ENCODE data around the gene MAP1LC3C.

Gene MAP1LC3C

DNA sequence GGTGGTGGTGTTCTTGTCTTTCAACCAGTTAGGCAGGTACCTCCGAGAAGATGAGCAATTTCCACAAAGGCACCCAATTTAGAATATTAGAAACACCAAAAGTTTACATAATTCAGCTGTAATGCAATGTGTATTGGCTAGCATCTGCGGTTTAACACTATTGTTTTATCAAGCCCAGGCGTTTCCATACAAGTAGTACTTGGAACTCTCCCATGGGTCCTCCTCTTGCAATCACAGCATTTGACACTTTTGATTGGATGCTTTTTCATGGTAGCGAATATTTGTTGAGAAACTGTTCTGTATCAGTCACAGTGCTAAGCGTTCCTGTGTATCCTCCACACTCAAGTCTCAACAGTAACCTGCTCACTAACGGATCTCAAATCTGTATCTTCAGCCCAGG is 20.1 kb upstream of the MAP1LC3C start:
- Histone ChIP-seq H3K27me3 (replicated peaks in 2 of 5; ENCODE audit: control insufficient read depth in 4 of 5, insufficient read depth in 5 of 5, low read length in 4 of 5) (no peaks in the 10 kb centered on the region), H3K4me1 (ENCODE audit: control extremely low read depth in 1 of 4, control insufficient read depth in 4 of 4, insufficient read depth in 4 of 4, low read length in 3 of 4) (no peaks in the 10 kb centered on the region), H3K4me3 (ENCODE audit: control insufficient read depth in 1 of 7, extremely low read depth in 1 of 7, insufficient read depth in 4 of 7, low read depth in 2 of 7, low read length in 6 of 7) (no peak overlapping the region), H3K36me3 (ENCODE audit: control insufficient read depth in 4 of 4, insufficient read depth in 4 of 4, low read length in 3 of 4) (no peaks in the 10 kb centered on the region), H3K9me3 (ENCODE audit: control extremely low read depth in 1 of 5, control insufficient read depth in 4 of 5, insufficient read depth in 2 of 5, low read depth in 1 of 5, low read length in 4 of 5) (no peaks in the 10 kb centered on the region), H3K27ac (ENCODE audit: insufficient read depth in 1 of 2, low read depth in 1 of 2, low read length in 2 of 2, poor library complexity in 1 of 2, severe bottlenecking in 2 of 2) (no peak overlapping the region)
- ChIA-PET POLR2A (no interaction called here), CTCF (no interaction called here)
- WGBS (ENCODE audit: insufficient coverage): 89% methylated on average over 5 of the region's 6 CpGs
- DNase-seq: no peak

DNA sequence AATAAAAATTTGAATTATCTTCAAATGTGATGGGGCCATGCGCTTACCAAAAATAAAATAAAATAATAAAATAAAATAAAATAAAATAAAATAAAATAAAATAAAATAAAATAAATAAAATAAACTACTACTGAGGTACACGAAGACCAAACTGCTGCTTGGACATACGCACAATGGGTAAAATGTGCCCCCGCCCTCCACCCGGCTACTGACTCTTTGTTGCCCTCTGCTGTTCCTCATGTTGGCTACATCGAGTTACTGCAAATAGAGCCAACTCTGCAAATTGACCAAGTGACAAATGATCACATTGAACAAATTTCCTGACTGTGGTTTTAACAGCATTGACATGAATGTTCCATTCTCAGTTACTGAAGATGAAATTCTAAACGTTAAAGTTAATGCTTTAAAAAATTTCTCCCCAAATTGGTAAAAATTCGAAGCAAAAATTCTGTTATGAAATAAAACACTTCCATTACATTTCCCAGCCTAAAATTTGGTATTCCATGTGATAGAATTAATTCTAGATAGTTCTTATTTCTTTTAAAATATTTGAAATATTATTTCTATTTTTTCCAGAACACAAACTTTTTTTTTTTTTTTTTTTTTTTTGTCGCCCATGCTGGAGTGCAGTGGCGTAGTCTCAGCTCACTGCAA is 18.8 kb upstream of the MAP1LC3C start:
- Histone ChIP-seq H3K27me3 (replicated peaks in 2 of 5; ENCODE audit: control insufficient read depth in 4 of 5, insufficient read depth in 5 of 5, low read length in 4 of 5) (no peaks in the 10 kb centered on the region), H3K4me3 (ENCODE audit: control insufficient read depth in 1 of 7, extremely low read depth in 1 of 7, insufficient read depth in 4 of 7, low read depth in 2 of 7, low read length in 6 of 7) (no peak overlapping the region), H3K36me3 (ENCODE audit: control insufficient read depth in 4 of 4, insufficient read depth in 4 of 4, low read length in 3 of 4) (no peaks in the 10 kb centered on the region), H3K4me1 (ENCODE audit: control extremely low read depth in 1 of 4, control insufficient read depth in 4 of 4, insufficient read depth in 4 of 4, low read length in 3 of 4) (no peaks in the 10 kb centered on the region), H3K9me3 (ENCODE audit: control extremely low read depth in 1 of 5, control insufficient read depth in 4 of 5, insufficient read depth in 2 of 5, low read depth in 1 of 5, low read length in 4 of 5) (no peaks in the 10 kb centered on the region), H3K27ac (ENCODE audit: insufficient read depth in 1 of 2, low read depth in 1 of 2, low read length in 2 of 2, poor library complexity in 1 of 2, severe bottlenecking in 2 of 2) (no peak overlapping the region)
- DNase-seq: peak; percentile 42 to 64 (median 64)
- 12% methylated on average over 5 of the region's 10 CpGs for WGBS (ENCODE audit: insufficient coverage)
- POLR2A ChIA-PET: no interaction called here
- CTCF ChIA-PET: interaction anchor here (0.6 to 0.7 kb wide), 2 partner anchors 515 to 530 kb away, joined by 3 read pairs; no protein-coding TSS in a partner anchor

DNA sequence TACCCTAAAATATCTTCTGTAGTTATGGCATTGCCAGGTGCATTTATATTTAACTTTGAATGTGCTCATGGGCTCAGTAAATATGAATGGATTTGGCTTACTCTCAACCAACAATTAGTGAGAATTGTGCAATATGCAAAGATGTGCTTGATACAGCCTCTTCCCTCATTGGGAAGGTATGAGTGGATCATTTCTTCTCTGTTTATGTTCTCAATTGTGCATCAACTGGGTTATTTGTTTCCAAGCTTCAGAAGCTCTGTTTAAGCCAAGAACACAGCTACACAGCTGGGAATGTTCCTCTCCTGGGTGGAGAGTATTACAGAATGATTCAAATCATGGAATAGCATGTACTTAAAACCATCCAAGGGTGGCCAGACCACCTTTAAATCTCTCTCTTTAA is 17.6 kb upstream of the MAP1LC3C start:
- Histone ChIP-seq H3K36me3 (ENCODE audit: control insufficient read depth in 4 of 4, insufficient read depth in 4 of 4, low read length in 3 of 4) (no peaks in the 10 kb centered on the region), H3K4me3 (ENCODE audit: control insufficient read depth in 1 of 7, extremely low read depth in 1 of 7, insufficient read depth in 4 of 7, low read depth in 2 of 7, low read length in 6 of 7) (no peak overlapping the region), H3K27ac (ENCODE audit: insufficient read depth in 1 of 2, low read depth in 1 of 2, low read length in 2 of 2, poor library complexity in 1 of 2, severe bottlenecking in 2 of 2) (no peak overlapping the region), H3K9me3 (ENCODE audit: control extremely low read depth in 1 of 5, control insufficient read depth in 4 of 5, insufficient read depth in 2 of 5, low read depth in 1 of 5, low read length in 4 of 5) (no peaks in the 10 kb centered on the region), H3K4me1 (ENCODE audit: control extremely low read depth in 1 of 4, control insufficient read depth in 4 of 4, insufficient read depth in 4 of 4, low read length in 3 of 4) (no peaks in the 10 kb centered on the region), H3K27me3 (replicated peaks in 2 of 5; ENCODE audit: control insufficient read depth in 4 of 5, insufficient read depth in 5 of 5, low read length in 4 of 5) (no peaks in the 10 kb centered on the region)
- no peak for DNase-seq
- CTCF ChIA-PET: no interaction called here
- POLR2A ChIA-PET: no interaction called here

DNA sequence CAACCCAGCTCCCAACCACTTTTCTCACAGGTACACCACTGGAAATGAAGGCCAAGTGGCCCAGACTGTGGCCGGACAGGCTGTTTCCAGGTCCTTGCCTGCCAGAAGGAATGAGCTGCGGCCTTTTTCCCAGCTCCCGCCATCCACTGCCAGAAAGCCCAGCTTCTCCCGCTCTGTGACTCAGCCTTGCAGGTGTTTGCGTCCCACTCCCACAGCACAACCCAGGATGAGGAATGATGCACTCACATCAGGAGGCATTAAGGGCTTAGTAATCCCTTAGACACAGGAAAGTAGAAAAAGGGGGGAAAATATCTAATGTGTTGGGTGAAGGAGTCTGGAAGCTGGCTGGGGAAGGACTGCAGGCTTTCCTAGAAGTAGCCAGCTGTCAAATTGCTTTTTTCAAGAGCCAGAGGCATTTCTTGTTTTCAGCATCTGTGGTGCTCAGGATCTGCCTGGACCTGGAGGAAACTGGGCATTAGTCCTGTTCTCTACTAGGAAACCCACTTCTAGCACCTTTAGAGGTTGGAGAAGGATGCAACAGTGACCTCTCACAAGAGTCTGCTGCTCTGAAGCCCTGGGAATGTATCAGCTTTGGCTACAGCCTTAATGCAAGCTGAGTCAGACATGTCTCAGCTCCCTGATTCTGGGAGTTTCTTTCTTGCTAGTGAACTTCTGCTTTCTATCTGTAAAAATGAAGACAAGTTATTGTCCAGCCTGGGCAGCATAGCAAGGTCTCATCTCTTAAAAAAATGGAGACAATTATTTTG is 13.2 kb upstream of the MAP1LC3C start:
- DNase-seq: no peak
- Histone ChIP-seq H3K4me1 (ENCODE audit: control extremely low read depth in 1 of 4, control insufficient read depth in 4 of 4, insufficient read depth in 4 of 4, low read length in 3 of 4) (no peaks in the 10 kb centered on the region), H3K4me3 (ENCODE audit: control insufficient read depth in 1 of 7, extremely low read depth in 1 of 7, insufficient read depth in 4 of 7, low read depth in 2 of 7, low read length in 6 of 7) (no peak overlapping the region), H3K9me3 (ENCODE audit: control extremely low read depth in 1 of 5, control insufficient read depth in 4 of 5, insufficient read depth in 2 of 5, low read depth in 1 of 5, low read length in 4 of 5) (no peaks in the 10 kb centered on the region), H3K27ac (ENCODE audit: insufficient read depth in 1 of 2, low read depth in 1 of 2, low read length in 2 of 2, poor library complexity in 1 of 2, severe bottlenecking in 2 of 2) (no peak overlapping the region), H3K27me3 (replicated peaks in 2 of 5; ENCODE audit: control insufficient read depth in 4 of 5, insufficient read depth in 5 of 5, low read length in 4 of 5) (peaks cover 0 to 2% (median 0%) of the 10 kb centered on the region in 5 experiments), H3K36me3 (ENCODE audit: control insufficient read depth in 4 of 4, insufficient read depth in 4 of 4, low read length in 3 of 4) (no peaks in the 10 kb centered on the region)
- ChIA-PET CTCF (interaction anchor here (0.8 to 1.2 kb wide), 4 partner anchors 11 to 116 kb away, joined by 3 read pairs; partner anchors contain the start of gene MAP1LC3C), POLR2A (no interaction called here)
- WGBS (ENCODE audit: insufficient coverage): 100% methylated on average over 4 of the region's 5 CpGs

DNA sequence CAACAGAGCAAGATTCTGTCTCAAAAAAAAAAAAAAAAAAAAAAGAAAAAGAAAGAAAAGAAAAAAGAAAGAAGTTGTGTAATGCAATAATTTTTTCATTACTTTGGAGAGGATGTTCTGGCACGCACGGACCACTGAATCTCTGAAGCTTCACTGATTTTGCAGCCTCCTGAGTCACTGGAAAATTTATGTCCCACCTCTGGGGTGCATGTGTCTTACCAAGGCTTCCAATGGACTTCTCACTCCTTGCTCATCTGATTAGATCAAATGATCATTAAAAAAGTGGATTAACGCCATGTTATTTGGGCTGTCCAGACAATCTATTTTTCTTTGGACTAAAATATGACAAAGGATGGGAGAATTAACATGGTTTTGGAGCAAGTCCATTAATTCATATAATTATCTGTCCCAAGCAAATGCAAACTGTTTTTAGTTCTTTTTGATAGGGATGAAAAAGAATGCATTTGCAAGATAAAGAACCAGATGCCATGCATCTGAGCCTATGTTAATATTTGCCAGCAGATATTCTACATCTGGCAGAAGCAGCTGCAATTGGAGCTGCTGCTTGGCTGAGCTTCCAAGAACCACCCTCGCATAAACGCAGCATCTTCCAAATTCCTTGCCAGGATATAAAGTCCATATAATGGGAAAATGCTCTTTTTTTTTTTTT is 10.1 kb upstream of the MAP1LC3C start:
- Histone ChIP-seq H3K27ac (ENCODE audit: insufficient read depth in 1 of 2, low read depth in 1 of 2, low read length in 2 of 2, poor library complexity in 1 of 2, severe bottlenecking in 2 of 2) (no peak overlapping the region), H3K9me3 (ENCODE audit: control extremely low read depth in 1 of 5, control insufficient read depth in 4 of 5, insufficient read depth in 2 of 5, low read depth in 1 of 5, low read length in 4 of 5) (no peaks in the 10 kb centered on the region), H3K27me3 (replicated peaks in 2 of 5; ENCODE audit: control insufficient read depth in 4 of 5, insufficient read depth in 5 of 5, low read length in 4 of 5) (peaks cover 0 to 2% (median 0%) of the 10 kb centered on the region in 5 experiments), H3K4me1 (ENCODE audit: control extremely low read depth in 1 of 4, control insufficient read depth in 4 of 4, insufficient read depth in 4 of 4, low read length in 3 of 4) (no peaks in the 10 kb centered on the region), H3K36me3 (ENCODE audit: control insufficient read depth in 4 of 4, insufficient read depth in 4 of 4, low read length in 3 of 4) (no peaks in the 10 kb centered on the region), H3K4me3 (ENCODE audit: control insufficient read depth in 1 of 7, extremely low read depth in 1 of 7, insufficient read depth in 4 of 7, low read depth in 2 of 7, low read length in 6 of 7) (no peak overlapping the region)
- 100% methylated on average over 3 of the region's 5 CpGs for WGBS (ENCODE audit: insufficient coverage)
- POLR2A ChIA-PET: no interaction called here
- no peak for DNase-seq
- CTCF ChIA-PET: interaction anchor here (2.5 kb wide), 1 partner anchor 11 kb away, joined by 12 read pairs; the partner anchor contains the start of gene MAP1LC3C

DNA sequence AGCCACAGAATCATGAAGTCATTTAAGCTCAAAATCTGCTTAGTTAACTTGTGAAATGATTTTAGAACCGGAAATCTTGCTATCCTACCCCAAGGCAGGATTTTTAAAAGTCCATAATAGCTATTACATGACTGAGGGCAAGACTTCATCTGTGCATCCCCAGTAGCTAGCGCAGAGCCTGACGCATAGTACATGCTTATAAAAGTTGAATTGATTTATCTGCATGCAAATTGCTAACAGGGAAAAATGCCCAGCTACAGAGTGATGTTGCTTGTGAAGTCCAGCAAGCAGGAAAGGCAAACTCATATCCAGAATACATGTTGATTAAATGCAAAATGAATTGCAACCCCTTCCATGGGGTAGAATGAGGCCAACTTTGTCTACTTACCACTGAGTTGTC is 8.1 kb upstream of the MAP1LC3C start:
- Histone ChIP-seq H3K9me3 (ENCODE audit: control extremely low read depth in 1 of 5, control insufficient read depth in 4 of 5, insufficient read depth in 2 of 5, low read depth in 1 of 5, low read length in 4 of 5) (no peaks in the 10 kb centered on the region), H3K36me3 (ENCODE audit: control insufficient read depth in 4 of 4, insufficient read depth in 4 of 4, low read length in 3 of 4) (no peaks in the 10 kb centered on the region), H3K4me3 (ENCODE audit: control insufficient read depth in 1 of 7, extremely low read depth in 1 of 7, insufficient read depth in 4 of 7, low read depth in 2 of 7, low read length in 6 of 7) (no peak overlapping the region), H3K4me1 (ENCODE audit: control extremely low read depth in 1 of 4, control insufficient read depth in 4 of 4, insufficient read depth in 4 of 4, low read length in 3 of 4) (no peaks in the 10 kb centered on the region), H3K27ac (ENCODE audit: insufficient read depth in 1 of 2, low read depth in 1 of 2, low read length in 2 of 2, poor library complexity in 1 of 2, severe bottlenecking in 2 of 2) (no peak overlapping the region), H3K27me3 (replicated peaks in 2 of 5; ENCODE audit: control insufficient read depth in 4 of 5, insufficient read depth in 5 of 5, low read length in 4 of 5) (peaks cover 0 to 2% (median 0%) of the 10 kb centered on the region in 5 experiments)
- WGBS (ENCODE audit: insufficient coverage): 96% methylated on average over 3 of the region's 3 CpGs
- DNase-seq: no peak
- ChIA-PET POLR2A (no interaction called here), CTCF (interaction anchor here (2.5 kb wide), 1 partner anchor 9 kb away, joined by 12 read pairs; the partner anchor contains the start of gene MAP1LC3C)
